Spleen (tissue), 11 donors: Measurements from ENCODE around the gene IQSEC1. TPM values are rescaled to one million over a fixed set of nuclear protein-coding genes. Genes with fewer than 3 reads are reported as not detected.

ENCODE experiments used
- DNase-seq: peaks from one replicate; pipeline ENCODE4 v3.0.0-alpha.2; 2020
- H3K27ac ChIP-seq, 8 donors: fragments of 200-600 bp; sonication (generic) in 7 of 8; 1 replicate in 4 of 8; 2 replicates in 4 of 8; pipeline versions ENCODE4 v1.5.0 to v1.8.0; 2016 to 2021; ENCODE audit warnings: inconsistent platforms in 4 of 8, mild to moderate bottlenecking in 4 of 8, moderate library complexity in 1 of 8
- H3K27me3 ChIP-seq, 7 donors: fragments of 200-600 bp; sonication (generic) in 6 of 7; replicated peaks in 1 of 7; 1 replicate in 4 of 7; 2 replicates in 3 of 7; pipeline versions ENCODE4 v1.5.0 to v1.8.0; 2016 to 2021; ENCODE audit warnings: inconsistent platforms in 3 of 7, mild to moderate bottlenecking in 1 of 7
- H3K36me3 ChIP-seq, 6 donors: fragments of 200-600 bp; sonication (generic) in 5 of 6; 1 replicate in 4 of 6; 2 replicates in 2 of 6; pipeline versions ENCODE4 v1.5.0 to v1.8.0; 2016 to 2021; ENCODE audit warnings: inconsistent platforms in 2 of 6
- H3K4me1 ChIP-seq, 6 donors: fragments of 200-600 bp; sonication (generic) in 5 of 6; 1 replicate in 3 of 6; 2 replicates in 3 of 6; pipeline versions ENCODE4 v1.5.0 to v1.8.0; 2016 to 2021; ENCODE audit warnings: inconsistent platforms in 3 of 6
- H3K4me3 ChIP-seq, 8 donors: fragments of 200-600 bp; sonication (generic) in 7 of 8; 1 replicate in 4 of 8; 2 replicates in 4 of 8; pipeline versions ENCODE4 v1.5.0 to v1.8.0; 2016 to 2021; ENCODE audit warnings: inconsistent platforms in 4 of 8, mild to moderate bottlenecking in 4 of 8, moderate library complexity in 2 of 8
- H3K9me3 ChIP-seq, 8 donors: fragments of 200-600 bp; sonication (generic) in 7 of 8; 1 replicate in 4 of 8; 2 replicates in 4 of 8; pipeline versions ENCODE4 v1.5.0 to v1.8.0; 2016 to 2021; ENCODE audit warnings: inconsistent platforms in 4 of 8
- POLR2A ChIP-seq, 3 donors: fragments of 450-650 bp; IDR thresholded peaks; one replicate each; pipeline ENCODE4 v1.5.1; 2017; ENCODE audit warnings: antibody characterized with exemption in 3 of 3, mild to moderate bottlenecking in 1 of 3
- POLR2AphosphoS5 ChIP-seq, 3 donors: sonication (generic); formaldehyde crosslinking; IDR thresholded peaks; one replicate each; pipeline ENCODE4 v1.5.1; 2017; ENCODE audit warnings: antibody characterized with exemption in 3 of 3
- WGBS, 5 donors: extraction: QIAGEN DNeasy Blood & Tissue Kit in 3 of 5; methylation state at CpG; one replicate each; pipeline versions ENCODE4 v1.1.5 to v1.1.7; 2013 to 2018; 5-methylcytosine and 5-hydroxymethylcytosine counted together
- intact Hi-C: fragments of 100-400 bp; cut with DNase I; formaldehyde crosslinking; loops from one replicate; pipeline ENCODE4 v1.15.0; 2023; ENCODE audit warnings: low total_unique reads
- polyA plus RNA-seq, 3 donors: library from polyadenylated mRNA; stranded (reverse); fragments of 200-250 nt; gene quantifications; one replicate each; pipeline ENCODE4 v1.2.1, GENCODE V29; 2013
- total RNA-seq, 7 donors: library from RNA; depleted of rRNA in 3 of 7; stranded (reverse); fragments of >200 nt in 3 of 7; fragmentation: NEBNext Ultra II Directional in 4 of 7; extraction: Animal tissue kit (Norgen Biotek cat#: 25700) in 4 of 7; gene quantifications; one replicate each; pipeline versions ENCODE4 v1.1.0 to v1.2.1, GENCODE V29; 2016 to 2021
- TF ChIP-seq, protein P1 (sequence below), 11 experiments: fragments of 200-600 bp in 7 of 11; fragments of 450-650 bp in 4 of 11; sonication (generic) in 4 of 11; IDR thresholded peaks in 8 of 11; conservative IDR thresholded peaks in 3 of 11; 1 replicate in 7 of 11; 2 replicates in 4 of 11; pipeline versions ENCODE4 v1.4.0 to v1.8.0; 2016 to 2021; ENCODE audit warnings: antibody characterized with exemption in 11 of 11, inconsistent platforms in 4 of 11, mild to moderate bottlenecking in 1 of 11
- donor health status: healthy with polysubstance abuse.
- donor health status: DM: no; HTN: no; CAD: no; lungs with moderate emphysema.
- donor health status: DM: no; HTN: no; CAD: no.
- donor health status: Bipolar disorder and iron deficiency.
- donor health status: healthy.
- donor health status: DM: no; HTN: no; CAD: no.
- donor health status: DM: yes; HTN: yes; CAD: no.

IQSEC1 gene
- total and polyA plus RNA-seq, 10 donors, result 23.0 to 170 (median 116) TPM

DNA sequence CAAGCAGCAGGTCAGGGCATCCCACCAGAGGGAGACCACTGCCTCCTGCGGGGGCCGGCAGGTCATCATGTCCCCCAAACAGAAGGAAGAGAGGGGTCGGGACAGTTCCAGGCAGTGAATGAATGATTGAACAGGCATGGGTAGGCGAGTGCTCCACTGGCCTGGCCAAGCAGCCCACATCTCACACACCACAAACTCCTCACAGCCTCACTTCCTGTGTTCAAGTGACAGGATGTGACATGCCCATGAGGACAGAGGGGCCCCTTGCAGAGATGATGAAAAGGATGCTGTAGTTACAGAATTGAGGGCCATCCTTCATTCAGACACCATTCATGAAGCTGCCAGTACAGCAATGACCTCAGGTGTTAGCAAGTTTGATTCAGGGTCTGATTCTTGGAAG lies 3.7 kb downstream of the IQSEC1 start:
- no peaks in the 10 kb centered on the region for H3K9me3 ChIP-seq
- peak overlapping the region; percentile 19 to 87 (median 69) for H3K27ac ChIP-seq
- peaks cover 0 to 28% (median 21%) of the 10 kb centered on the region in 7 donors for H3K27me3 ChIP-seq
- TF ChIP-seq, protein P1, sequence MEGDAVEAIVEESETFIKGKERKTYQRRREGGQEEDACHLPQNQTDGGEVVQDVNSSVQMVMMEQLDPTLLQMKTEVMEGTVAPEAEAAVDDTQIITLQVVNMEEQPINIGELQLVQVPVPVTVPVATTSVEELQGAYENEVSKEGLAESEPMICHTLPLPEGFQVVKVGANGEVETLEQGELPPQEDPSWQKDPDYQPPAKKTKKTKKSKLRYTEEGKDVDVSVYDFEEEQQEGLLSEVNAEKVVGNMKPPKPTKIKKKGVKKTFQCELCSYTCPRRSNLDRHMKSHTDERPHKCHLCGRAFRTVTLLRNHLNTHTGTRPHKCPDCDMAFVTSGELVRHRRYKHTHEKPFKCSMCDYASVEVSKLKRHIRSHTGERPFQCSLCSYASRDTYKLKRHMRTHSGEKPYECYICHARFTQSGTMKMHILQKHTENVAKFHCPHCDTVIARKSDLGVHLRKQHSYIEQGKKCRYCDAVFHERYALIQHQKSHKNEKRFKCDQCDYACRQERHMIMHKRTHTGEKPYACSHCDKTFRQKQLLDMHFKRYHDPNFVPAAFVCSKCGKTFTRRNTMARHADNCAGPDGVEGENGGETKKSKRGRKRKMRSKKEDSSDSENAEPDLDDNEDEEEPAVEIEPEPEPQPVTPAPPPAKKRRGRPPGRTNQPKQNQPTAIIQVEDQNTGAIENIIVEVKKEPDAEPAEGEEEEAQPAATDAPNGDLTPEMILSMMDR (IDR thresholded peaks at IDR 0.05 in 8 of 11, conservative IDR thresholded peaks at IDR 0.05 in 3 of 11), result no peak
- TF ChIP-seq POLR2AphosphoS5 (IDR thresholded peaks at IDR 0.05), result peak in 2 of 3 donors; percentile 65 to 79
- WGBS, 5 donors, result 41 to 50% (median 48%) methylated on average over 2 to 4 of the region's 4 CpGs
- H3K4me1 ChIP-seq, result peaks cover 24 to 96% (median 69%) of the 10 kb centered on the region in 6 donors
- intact Hi-C loops, result no loop called here
- DNase-seq, result no peak
- no peaks in the 10 kb centered on the region for H3K36me3 ChIP-seq
- H3K4me3 ChIP-seq, result peak overlapping the region in 1 of 8 donors; percentile 23

- DNase-seq, result no peak
- Histone ChIP-seq H3K27ac (peak overlapping the region in 6 of 8 donors; percentile 39 to 87 (median 77)), H3K27me3 (peaks cover 0 to 17% (median 13%) of the 10 kb centered on the region in 7 donors), H3K9me3 (no peaks in the 10 kb centered on the region), H3K4me1 (peaks cover 24 to 91% (median 63%) of the 10 kb centered on the region in 6 donors), H3K36me3 (peaks cover 0 to 3% (median 0%) of the 10 kb centered on the region in 6 donors), H3K4me3 (no peak overlapping the region)
- WGBS, 5 donors, result 67 to 76% (median 69%) methylated on average over 4 of the region's 4 CpGs
- intact Hi-C loops, result no loop called here
- TF ChIP-seq POLR2A (IDR thresholded peaks at IDR 0.05), result no peak
Measured at GRCh38 chr3:13068269-13069010, 4.8 kb downstream of the IQSEC1 start.

DNA sequence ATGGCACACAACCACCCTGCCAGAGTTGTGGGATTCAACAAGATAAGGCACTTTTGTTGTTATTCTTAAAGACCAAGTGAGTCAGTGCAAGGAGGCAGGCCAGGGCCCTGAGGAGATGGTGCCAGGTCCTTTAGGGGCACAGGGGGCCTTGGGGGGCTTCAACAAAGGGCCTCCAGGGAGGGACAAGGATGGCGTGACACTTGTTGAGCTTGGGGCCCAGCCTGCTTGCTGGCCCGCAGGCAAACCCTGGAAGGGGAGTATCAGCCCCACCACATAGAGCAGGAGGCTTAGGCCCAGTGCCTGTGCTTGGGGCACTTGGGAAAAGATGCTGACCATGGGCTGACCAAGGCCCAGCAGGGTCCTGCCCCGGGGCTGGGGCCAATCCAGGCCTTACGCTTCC lies 5.5 kb downstream of the IQSEC1 start:
- H3K36me3 ChIP-seq, result peaks cover 0 to 4% (median 0%) of the 10 kb centered on the region in 6 donors
- H3K9me3 ChIP-seq, result no peaks in the 10 kb centered on the region
- no peak for DNase-seq
- no peak overlapping the region for H3K4me3 ChIP-seq
- H3K27me3 ChIP-seq, result peaks cover 0 to 11% (median 6%) of the 10 kb centered on the region in 7 donors
- peaks cover 23 to 91% (median 57%) of the 10 kb centered on the region in 6 donors for H3K4me1 ChIP-seq
- 83 to 97% (median 92%) methylated on average over 2 to 4 of the region's 4 CpGs for WGBS, 5 donors
- TF ChIP-seq, protein P1 (IDR thresholded peaks at IDR 0.05 in 8 of 11, conservative IDR thresholded peaks at IDR 0.05 in 3 of 11), result no peak
- TF ChIP-seq POLR2A (IDR thresholded peaks at IDR 0.05) (no peak), POLR2AphosphoS5 (IDR thresholded peaks at IDR 0.05) (peak in 1 of 3 donors; percentile 10)
- intact Hi-C loops, result no loop called here
- peak overlapping the region in 4 of 8 donors; percentile 39 to 87 (median 80) for H3K27ac ChIP-seq

DNA sequence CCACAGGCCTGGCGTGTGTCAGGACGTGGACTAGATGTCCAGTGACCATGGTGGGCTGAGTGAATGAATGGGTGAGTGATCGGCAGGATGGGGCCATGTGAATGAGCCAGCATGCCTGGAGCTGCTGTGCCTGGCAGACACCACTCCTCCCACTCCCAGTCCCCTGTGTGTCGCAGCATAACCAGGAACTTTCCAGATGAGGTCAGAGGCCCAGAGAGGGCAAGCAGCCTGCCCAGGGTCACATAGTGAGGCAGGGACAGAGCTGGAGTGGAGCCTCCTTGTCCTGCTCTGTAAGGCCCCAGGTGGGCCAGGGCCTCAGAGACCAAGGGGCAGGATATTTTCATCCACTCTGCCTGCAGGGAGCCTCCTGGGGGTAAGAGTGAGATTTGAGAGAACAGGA lies 6.4 kb downstream of the IQSEC1 start:
- peaks cover 23 to 89% (median 48%) of the 10 kb centered on the region in 6 donors for H3K4me1 ChIP-seq
- H3K27me3 ChIP-seq, result peaks cover 0 to 1% (median 0%) of the 10 kb centered on the region in 7 donors
- intact Hi-C loops, result no loop called here
- H3K9me3 ChIP-seq, result no peaks in the 10 kb centered on the region
- H3K36me3 ChIP-seq, result peaks cover 0 to 4% (median 0%) of the 10 kb centered on the region in 6 donors
- no peak for DNase-seq
- no peak overlapping the region for H3K4me3 ChIP-seq
- 75 to 92% (median 90%) methylated on average over 3 to 4 of the region's 4 CpGs for WGBS, 5 donors
- peak overlapping the region in 4 of 8 donors; percentile 59 to 87 (median 80) for H3K27ac ChIP-seq
- TF ChIP-seq POLR2A (IDR thresholded peaks at IDR 0.05) (no peak), POLR2AphosphoS5 (IDR thresholded peaks at IDR 0.05) (no peak)
- TF ChIP-seq, protein P1 (IDR thresholded peaks at IDR 0.05 in 8 of 11, conservative IDR thresholded peaks at IDR 0.05 in 3 of 11), result no peak
